Brain pericyte (primary cell): ENCODE measurements around the gene TTC28.
"Not testable (repeated sequence)": the region's sequence is repeated elsewhere in the genome, so short reads cannot be mapped to it uniquely, and the experiment has no call there.

Experiments used
- DNase-seq: peaks from one replicate; pipeline ENCODE4 v3.0.0-alpha.2; 2012; ENCODE audit warnings: low read depth, low spot score

The TTC28 gene

DNA sequence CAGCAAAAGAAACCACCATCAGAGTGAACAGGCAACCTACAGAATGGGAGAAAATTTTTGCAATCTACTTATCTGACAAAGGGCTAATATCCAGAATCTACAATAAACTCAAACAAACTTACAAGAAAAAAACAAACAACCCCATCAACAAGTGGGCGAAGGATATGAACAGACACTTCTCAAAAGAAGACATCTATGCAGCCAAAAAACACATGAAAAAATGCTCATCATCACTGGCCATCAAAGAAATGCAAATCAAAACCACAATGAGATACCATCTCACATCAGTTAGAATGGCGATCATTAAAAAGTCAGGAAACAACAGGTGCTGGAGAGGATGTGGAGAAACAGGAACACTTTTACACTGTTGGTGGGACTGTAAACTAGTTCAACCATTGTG, 188.4 kb downstream of the TTC28 start:
- DNase-seq: not testable (repeated sequence)

DNA sequence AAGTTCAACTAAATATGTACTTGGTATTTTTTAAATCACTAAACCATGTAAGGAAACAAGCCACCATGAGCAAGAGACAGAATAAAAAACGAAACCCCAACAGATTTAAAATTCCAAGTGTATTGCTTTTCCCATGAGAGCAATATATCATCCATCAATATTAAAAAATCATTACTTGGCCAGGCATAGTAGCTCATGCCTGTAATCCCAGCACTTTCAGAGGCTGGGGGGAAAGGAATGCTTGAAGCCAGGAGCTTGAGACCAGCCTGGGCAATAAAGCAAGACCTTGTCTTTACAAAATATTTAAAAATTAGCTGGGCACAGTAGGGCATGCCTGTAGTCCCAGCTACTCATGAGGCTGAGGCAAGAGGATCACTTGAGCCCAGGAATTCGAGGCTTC, 190.8 kb downstream of the TTC28 start:
- DNase-seq: no peak

GRCh38 chr22:28484662-28485061, 195.0 kb downstream of the TTC28 start:
- no peak for DNase-seq

- DNase-seq: no peak
Measured at GRCh38 chr22:28481725-28482124, 197.9 kb downstream of the TTC28 start.

- no peak for DNase-seq
Measured at GRCh38 chr22:28480000-28480715, 199.5 kb downstream of the TTC28 start.

DNA sequence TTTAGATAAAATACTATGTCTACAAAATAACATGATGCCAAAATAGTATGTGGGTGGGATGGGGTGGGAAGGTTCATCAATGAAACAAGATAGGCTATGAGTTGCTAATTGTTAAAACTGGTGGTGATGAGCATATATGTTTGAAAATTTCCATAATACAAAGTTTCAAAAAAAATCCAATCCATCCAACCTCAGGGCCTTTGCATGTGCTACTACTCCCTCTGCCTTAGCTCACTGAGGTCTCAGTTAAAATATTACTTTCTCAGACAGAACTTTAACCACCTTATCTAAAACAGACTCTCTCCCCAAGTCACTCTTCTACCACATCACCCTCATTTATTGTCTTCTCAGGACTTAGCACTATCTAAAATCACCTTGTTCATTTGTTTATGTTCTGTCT, 201.1 kb downstream of the TTC28 start:
- no peak for DNase-seq

GRCh38 chr22:28477556-28477955, 202.1 kb downstream of the TTC28 start:
- no peak for DNase-seq

DNA sequence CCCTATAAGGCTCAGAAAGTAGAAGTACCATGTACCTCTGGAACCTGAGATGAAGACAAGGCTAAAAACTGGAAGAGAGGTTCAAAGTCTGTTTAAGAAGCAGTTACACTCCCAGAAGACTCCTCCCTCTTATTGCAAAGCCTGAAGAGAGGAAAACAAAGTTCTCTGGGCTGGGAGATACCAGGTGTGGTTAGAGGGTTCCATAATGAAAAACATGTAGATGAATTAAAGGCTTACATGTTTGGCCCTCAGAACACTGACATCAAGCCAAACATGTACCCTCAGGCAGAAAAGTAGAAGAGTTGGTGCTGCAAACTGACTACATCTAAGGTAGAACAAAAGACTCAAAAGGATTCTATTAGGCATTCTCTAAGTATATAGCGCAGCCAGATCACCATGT, 205.3 kb downstream of the TTC28 start:
- no peak for DNase-seq

GRCh38 chr22:28473258-28473657, 206.4 kb downstream of the TTC28 start:
- DNase-seq: no peak

GRCh38 chr22:28467055-28467454, 212.6 kb downstream of the TTC28 start:
- not testable (repeated sequence) for DNase-seq

DNA sequence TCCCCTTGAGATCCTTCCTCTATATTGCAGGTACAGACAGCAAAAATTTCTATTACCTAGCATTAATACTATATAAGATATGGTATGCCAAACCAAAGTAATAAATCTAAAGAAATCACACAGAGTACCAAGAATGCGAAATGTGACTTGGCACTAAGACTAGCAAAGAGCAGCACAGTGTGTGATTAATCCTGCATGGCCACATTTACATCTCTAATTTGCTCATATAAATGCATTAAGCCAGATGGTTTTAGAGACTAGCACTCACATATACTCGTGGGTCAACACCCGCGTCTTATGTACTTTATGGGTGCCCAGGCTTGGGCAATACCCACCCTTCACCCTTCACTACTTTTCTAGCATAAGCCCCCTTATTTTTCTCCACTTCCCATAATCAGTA, 213.2 kb downstream of the TTC28 start:
- no peak for DNase-seq

GRCh38 chr22:28465841-28466240, 213.8 kb downstream of the TTC28 start:
- no peak for DNase-seq

GRCh38 chr22:28464127-28464526, 215.5 kb downstream of the TTC28 start:
- no peak for DNase-seq

GRCh38 chr22:28463408-28463807, 216.2 kb downstream of the TTC28 start:
- not testable (repeated sequence) for DNase-seq

DNA sequence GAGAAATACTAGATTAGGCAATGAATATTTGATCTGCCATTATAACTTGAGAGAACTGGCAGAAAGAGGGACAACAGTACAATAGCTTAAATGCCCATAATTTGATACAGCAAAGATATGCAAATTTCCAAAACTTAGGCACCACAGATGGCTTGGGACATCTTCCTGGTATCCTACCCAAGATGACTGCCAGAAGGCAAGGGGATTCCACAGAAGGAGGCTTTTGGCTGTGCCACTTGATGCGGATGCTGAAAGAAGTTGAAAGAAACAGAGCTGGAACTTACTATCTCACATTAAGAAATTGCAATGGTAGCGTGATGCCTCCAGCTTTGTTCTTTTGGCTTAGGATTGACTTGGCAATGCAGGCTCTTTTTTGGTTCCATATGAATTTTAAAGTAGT, 216.7 kb downstream of the TTC28 start:
- no peak for DNase-seq

DNA sequence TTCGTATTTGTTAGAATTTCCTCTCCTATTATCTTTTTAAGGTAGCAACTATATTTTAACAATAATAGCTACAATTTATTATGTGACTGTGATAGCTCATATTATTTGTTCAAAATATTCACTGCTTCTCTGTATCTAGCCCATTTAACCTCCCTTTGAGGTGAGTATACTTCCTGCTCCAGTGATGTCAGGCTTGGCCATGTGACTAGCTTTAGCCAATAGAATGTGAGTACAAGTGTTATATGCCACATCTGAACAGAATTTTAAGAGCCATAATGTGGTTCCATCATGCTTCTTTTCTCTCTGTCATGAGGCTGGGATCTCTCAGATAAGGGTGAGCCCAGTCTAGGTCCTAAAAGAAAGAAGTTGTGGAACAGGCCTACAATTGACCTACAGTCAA, 217.6 kb downstream of the TTC28 start:
- DNase-seq: no peak

GRCh38 chr22:28454431-28455064, 225.1 kb downstream of the TTC28 start:
- no peak for DNase-seq

DNA sequence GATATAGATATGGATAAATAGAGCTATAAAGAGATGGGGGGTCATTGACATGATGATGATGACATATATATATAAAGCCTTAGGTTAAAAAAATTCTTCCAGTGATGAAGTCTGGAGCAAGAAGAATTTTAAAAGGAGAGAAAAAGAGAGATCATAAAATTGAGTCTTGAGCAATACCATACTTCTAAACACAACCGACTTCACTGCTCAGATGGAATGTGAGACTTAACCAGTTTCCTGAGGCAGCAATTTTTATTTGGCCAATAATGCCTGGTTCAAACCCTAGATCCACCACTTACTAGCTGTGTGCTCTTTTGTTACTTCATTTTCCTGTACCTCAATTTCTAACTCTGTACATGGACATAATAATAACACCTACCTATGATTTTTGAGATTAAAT, 229.5 kb downstream of the TTC28 start:
- DNase-seq: no peak

DNA sequence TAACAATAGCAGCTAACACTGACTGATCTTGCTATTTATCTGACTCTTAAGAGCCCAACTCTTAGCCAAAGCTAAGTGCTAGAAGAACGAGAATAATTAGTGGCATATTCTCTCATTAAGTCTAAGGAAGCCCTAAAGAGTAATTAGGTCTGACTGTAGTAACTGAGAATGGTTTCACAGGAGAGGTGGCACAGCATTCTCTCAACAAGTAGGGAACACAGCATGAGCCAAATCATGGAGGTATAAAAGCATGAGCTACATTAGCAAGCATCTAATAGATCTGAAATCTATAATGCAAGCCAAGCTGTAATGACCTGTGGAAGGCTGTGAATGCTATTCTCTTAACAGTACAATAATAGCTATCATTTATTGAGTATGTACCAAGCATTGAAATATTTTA, 230.6 kb downstream of the TTC28 start:
- DNase-seq: no peak

- DNase-seq: no peak
Measured at GRCh38 chr22:28448625-28449024, 231.0 kb downstream of the TTC28 start.

- no peak for DNase-seq
Measured at GRCh38 chr22:28444659-28445058, 235.0 kb downstream of the TTC28 start.

- DNase-seq: no peak
Measured at GRCh38 chr22:28443526-28443876, 236.1 kb downstream of the TTC28 start.

DNA sequence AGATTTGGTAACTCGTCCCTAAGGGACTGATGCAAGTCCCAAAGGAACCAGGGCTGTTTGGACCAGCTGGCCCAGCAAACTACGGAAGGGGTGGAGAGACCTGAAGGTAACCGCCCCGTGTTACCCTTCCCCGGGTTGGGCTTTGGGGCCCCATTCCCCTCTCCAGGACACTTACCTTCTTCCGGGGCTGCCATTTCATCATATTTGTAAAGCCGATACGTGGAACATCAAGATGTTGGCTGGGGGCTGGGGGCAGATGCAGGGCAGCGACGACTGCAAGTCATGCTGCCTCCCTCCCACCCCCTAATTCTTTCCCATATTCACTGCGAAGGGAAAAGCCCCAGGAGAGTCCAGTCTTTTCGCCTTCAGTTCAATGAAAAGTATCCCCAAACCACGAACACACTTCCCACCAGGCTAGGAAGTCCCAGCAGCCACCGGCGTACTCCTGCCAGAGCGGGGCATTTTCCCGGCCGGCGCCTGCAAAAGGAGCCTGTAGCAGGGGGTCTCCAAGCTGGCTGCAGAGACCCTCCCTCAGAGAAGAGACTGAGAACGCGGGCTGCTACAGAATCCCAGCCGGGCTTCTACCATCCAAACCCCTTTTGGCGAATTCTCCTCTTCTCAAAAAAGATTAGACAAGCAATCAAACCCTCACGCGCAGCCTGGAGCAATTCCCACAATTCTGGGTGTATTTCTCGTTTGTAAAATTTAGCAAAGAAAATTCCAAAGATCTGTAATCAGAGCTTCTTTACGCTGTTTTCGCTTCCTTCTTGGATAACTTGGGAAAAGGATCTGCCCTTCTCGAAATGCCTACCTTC, 236.7 kb downstream of the TTC28 start:
- no peak for DNase-seq
